ENCODE measurements around the gene ZNF594.
"Not testable (repeated sequence)": the region's sequence is repeated elsewhere in the genome, so short reads cannot be mapped to it uniquely, and the experiment has no call there.

- TF ChIP-seq POLR2A, CTCF, EP300 (IDR thresholded peaks at IDR 0.05): not testable (repeated sequence)
Measured at GRCh38 chr17:5134571-5134970, 57.1 kb downstream of the ZNF594 start.
